Activated naive CD4-positive, alpha-beta T cell treated with Interleukin-2 at 50 U/mL for 16 hours (primary cell): ENCODE measurements around the gene WDR91.

Source experiments
- DNase-seq: peaks from one replicate; pipeline ENCODE4 v3.0.0-alpha.2; 2020

Gene WDR91

GRCh38 chr7:135195968-135196629, 15.2 kb downstream of the WDR91 start:
- no peak for DNase-seq

GRCh38 chr7:135195156-135195555, 16.2 kb downstream of the WDR91 start:
- DNase-seq, result no peak

GRCh38 chr7:135194494-135195095, 16.7 kb downstream of the WDR91 start:
- no peak for DNase-seq

DNA sequence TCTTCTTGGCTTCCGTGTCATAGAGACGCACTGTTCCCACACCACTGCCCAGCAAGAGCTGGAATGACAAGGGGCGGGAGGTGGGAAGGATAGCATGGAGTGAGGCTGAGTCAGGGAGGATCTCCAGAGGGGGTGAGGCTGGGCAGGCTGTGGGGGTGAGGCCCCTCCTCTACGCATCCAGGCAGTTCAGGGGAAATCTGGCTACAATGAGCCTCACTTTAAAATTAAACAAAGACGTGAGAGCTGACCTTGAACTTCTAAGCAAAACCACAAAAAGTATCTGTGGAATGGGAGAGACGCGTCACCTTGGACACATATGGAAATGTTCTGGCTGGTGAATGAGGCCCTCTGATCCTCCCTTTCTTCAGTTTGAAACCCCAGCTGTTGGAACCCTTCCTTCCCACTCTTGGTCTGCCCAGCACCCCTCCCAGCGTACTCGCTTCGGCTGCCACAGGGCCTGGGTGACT, 17.7 kb downstream of the WDR91 start:
- no peak for DNase-seq

DNA sequence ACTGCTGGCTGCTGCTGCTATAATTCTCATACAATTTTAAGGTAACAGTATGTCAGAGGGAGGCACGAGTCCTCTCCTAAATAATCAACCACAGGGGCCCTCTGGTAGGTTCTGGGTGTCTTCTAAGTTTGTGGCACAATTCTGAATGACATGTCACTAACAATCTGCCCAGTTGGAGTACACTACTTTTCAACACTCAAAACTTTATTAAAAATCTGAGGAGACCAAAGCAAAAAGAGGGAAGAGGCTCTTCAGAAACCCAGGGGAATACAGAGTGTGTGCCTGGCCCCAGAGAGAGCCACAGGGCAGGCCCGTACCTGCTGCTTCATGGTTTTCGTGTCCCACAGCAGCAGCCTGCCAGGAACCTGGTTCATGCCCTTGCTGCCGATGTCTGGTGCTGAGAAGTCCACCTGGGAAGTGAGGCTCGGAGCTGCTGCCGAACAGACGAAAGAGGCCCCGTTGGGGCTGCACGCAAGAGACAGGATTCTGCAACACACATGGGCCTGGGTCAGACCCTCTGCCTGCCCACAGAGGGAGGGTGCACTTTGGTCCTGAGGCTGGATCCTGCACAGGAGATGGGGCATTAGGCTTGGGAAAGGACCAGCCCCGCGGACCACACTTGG, 18.3 kb downstream of the WDR91 start:
- no peak for DNase-seq

GRCh38 chr7:135190703-135191102, 20.6 kb downstream of the WDR91 start:
- DNase-seq, result no peak

- DNase-seq, result no peak
Measured at GRCh38 chr7:135189961-135190360, 21.4 kb downstream of the WDR91 start.

DNA sequence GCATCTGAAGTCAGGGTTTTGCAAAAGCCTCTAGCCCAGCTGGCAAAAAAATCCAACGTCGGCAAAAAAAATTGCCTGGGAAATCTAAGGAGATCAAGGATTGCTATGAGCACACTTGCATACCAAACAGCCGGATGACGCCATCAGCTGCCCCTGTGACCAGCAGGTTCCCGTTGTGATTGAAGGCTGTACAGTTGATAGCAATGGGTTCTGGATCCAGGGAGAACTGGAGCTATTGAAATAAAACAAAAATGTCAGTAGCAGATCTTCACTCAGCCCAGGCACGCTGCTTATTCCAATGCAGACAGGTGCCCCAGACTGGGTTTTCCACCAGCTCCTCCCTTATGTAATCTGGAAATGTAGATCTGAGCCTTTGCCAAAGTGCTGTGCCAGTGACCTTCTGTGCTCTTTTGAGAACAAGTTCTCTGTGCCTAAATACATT, 22.1 kb downstream of the WDR91 start:
- no peak for DNase-seq

DNA sequence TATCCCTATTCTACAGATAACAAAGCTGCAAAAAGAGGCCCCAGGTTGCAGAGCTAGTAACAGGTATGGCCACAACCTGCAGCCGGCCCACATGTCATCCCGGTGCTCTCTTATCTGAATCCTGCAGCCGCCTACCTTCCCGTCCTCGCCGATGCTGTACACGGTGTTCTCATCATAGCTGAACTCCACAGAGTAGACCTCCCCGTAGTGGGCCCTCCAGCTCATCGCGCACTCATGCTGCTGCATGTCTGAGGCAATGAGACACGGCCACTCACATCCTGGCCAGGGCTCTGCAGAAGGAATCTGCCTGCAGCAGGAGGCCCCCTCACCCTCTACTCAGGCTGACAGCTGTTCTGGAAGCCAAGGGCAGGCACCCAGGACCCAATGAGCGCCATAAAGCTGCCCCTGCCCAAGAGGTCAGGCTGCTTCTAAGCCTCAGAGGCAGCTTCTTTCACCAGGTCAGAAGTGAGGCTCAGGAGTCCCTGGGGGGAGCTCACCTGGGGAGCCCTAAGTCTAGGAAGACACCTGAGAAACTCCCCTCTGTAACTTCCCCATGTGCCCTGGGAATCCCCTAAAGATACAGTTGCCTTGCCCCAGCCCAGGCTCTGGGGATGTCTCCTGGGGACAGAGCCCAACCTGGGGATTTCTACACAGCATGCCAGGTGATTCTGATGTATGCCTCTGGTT, 22.9 kb downstream of the WDR91 start:
- DNase-seq, result no peak

DNA sequence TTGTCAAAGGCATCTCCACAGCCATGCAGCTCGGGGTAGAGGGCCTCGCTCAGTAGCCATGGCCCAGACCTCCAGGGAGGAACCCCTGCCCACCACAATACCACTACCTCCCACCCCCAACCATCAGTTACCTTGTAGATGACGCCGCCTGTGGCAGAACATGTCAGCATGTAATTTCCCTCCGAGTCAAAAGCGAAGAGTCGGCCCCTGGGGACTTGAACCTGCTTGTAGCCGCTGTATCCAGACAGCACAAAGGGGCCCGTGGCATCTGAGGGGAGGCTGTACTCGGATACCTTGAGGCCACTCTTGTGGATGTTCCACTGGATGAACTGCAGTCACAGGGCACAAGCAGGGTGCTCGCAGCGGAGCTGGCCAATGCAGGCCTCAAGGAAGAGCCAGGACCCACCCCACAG, 24.5 kb downstream of the WDR91 start:
- no peak for DNase-seq

- DNase-seq, result no peak
Measured at GRCh38 chr7:135186261-135186540, 25.1 kb downstream of the WDR91 start.

- no peak for DNase-seq
Measured at GRCh38 chr7:135185471-135186260, 25.7 kb downstream of the WDR91 start.

DNA sequence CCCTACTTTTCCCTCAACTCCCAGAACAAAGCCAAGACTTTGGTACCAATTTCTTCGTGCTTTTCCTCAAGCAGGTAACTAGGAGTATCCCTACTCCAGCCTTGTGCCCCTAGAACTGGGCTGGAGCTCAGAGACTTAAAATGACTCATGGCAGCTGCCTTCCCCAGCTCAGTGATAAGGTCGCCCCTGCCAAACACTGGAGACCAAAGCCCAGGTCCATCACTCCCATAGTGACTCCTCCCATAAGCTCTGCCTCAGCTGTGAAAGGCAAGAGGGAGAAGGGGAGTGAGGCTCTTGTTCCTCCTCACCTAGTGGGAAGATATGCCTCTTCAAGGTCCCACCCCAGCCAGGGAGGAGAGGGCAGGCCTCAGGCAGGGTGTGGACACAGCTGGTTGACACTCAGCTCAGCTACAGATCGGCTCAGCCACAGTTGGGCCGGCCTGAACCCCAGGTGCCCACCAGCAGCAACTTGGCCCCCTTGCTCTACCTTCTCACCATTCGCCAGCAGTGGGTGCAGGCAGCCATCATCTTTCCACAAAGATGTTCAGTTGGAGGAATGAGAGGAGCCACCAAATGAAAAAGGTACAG, 27.0 kb downstream of the WDR91 start:
- no peak for DNase-seq

- no peak for DNase-seq
Measured at GRCh38 chr7:135183478-135183877, 27.8 kb downstream of the WDR91 start.

DNA sequence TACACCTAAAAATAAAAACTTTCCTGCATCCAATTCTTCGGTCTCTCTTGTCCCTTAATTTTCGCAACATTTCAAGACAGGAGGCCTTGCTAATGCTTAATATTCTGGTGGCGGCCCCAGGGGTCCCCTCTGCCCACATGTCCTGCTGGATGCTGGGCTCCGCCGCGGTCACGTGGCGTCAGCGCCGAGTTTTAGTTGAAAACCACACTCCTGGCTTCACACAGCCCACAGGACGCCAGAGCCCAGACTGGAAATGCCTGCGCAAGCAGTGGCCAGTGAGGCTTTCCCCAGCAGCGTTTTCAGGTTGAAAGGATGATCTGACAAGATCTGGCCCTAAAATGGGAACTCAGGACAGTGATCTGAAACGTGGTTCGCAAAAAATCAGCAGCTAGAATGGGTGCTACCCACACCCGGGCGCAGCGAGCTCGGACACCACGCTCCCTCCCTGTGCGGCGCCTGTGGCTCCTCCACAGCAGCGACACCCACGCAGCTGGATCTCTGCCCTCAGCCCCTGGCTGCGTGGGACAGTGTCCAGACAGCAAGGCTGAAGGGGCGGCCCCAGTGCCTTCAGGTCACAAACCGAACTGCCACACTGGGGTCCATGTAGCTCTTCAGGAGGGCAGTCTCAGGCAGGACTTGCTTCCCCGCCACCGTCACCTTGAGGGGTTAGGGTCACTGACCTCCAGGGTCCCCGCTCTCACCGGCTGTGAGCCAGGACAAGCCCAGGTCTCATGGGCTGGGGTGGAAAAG, 29.2 kb downstream of the WDR91 start:
- no peak for DNase-seq

- no peak for DNase-seq
Measured at GRCh38 chr7:135181261-135181928, 29.9 kb downstream of the WDR91 start.

GRCh38 chr7:135180122-135180521, 31.2 kb downstream of the WDR91 start:
- DNase-seq, result no peak

- DNase-seq, result no peak
Measured at GRCh38 chr7:135179321-135179925, 31.9 kb downstream of the WDR91 start.

- DNase-seq, result no peak
Measured at GRCh38 chr7:135178364-135178763, 33.0 kb downstream of the WDR91 start.

DNA sequence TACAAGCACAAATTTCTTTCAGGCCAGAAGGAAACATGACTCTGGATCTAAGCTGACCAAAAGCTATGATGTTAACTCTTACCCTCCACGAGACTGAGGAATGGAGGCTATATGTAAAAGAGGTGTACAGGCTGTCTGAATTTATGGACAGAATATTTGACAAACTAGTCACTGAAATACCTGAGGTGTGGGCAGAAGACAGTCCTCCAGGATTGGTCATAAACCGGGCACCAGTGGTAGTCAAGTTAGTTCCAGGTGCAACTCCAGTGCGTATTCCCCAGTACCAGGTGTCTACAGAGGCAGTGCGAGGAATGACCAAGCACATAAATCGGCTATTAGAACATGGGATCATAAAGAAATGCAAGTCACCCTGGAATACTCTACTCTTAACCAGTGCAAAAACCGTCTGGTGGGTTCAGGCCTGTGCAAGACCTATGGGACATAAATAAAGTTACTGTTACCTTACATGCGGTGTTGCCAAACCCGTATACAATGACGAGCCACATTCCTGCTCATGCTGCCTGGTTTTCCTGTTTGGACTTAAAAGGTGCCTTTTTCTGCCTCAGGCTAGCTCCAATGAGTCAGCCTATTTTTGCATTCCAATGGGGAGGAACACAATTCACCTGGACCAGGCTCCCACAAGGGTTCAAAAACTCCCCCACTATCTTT, 34.2 kb downstream of the WDR91 start:
- no peak for DNase-seq
